GM23248 (cell line): ENCODE measurements around the gene WFIKKN2. TPM values are rescaled to one million over a fixed set of nuclear protein-coding genes. Genes with fewer than 3 reads are reported as not detected.

Experiments
- DNase-seq: peaks from one replicate; pipeline ENCODE4 v3.0.0-alpha.2; 2015
- H2AFZ ChIP-seq: fragments of 200-600 bp; sonication (generic); 2 replicates; pipeline ENCODE4 v1.6.1; 2016; ENCODE audit warnings: antibody characterized with exemption
- H3F3A ChIP-seq: fragments of 200-600 bp; sonication (generic); 2 replicates; pipeline ENCODE4 v1.6.1; 2016; ENCODE audit warnings: mild to moderate bottlenecking, antibody characterized with exemption, mixed run types; ENCODE audit not compliant: insufficient read depth
- H3K27ac ChIP-seq: fragments of 200-600 bp; sonication (generic); 2 replicates; pipeline ENCODE4 v1.5.1; 2016; ENCODE audit warnings: mild to moderate bottlenecking
- H3K27me3 ChIP-seq: fragments of 200-600 bp; sonication (generic); replicated peaks from 2 replicates; pipeline ENCODE4 v1.6.1; 2016; ENCODE audit warnings: mild to moderate bottlenecking; ENCODE audit not compliant: insufficient read depth
- H3K36me3 ChIP-seq: fragments of 200-600 bp; sonication (generic); 2 replicates; pipeline ENCODE4 v1.6.1; 2016; ENCODE audit warnings: low read depth, mild to moderate bottlenecking
- H3K4me1 ChIP-seq: fragments of 200-600 bp; sonication (generic); 2 replicates; pipeline ENCODE4 v1.6.1; 2016; ENCODE audit warnings: mild to moderate bottlenecking; ENCODE audit not compliant: insufficient read depth
- H3K4me2 ChIP-seq: fragments of 200-600 bp; sonication (generic); one replicate; pipeline ENCODE4 v1.6.1; 2016; ENCODE audit warnings: mild to moderate bottlenecking; ENCODE audit not compliant: unreplicated experiment
- H3K4me3 ChIP-seq: fragments of 200-600 bp; sonication (generic); 2 replicates; pipeline ENCODE4 v1.5.1; 2016; ENCODE audit warnings: mild to moderate bottlenecking
- H3K79me2 ChIP-seq: fragments of 200-600 bp; sonication (generic); 2 replicates; pipeline ENCODE4 v1.6.1; 2016; ENCODE audit warnings: mild to moderate bottlenecking; ENCODE audit not compliant: insufficient read depth
- H3K9ac ChIP-seq: fragments of 200-600 bp; sonication (generic); 2 replicates; pipeline ENCODE4 v1.6.1; 2016; ENCODE audit warnings: mild to moderate bottlenecking
- H3K9me2 ChIP-seq: fragments of 200-600 bp; sonication (generic); 2 replicates; pipeline ENCODE4 v1.6.1; 2016; ENCODE audit warnings: mixed run types, mild to moderate bottlenecking, moderate library complexity; ENCODE audit not compliant: insufficient read depth
- H3K9me3 ChIP-seq: fragments of 200-600 bp; sonication (generic); one replicate; pipeline ENCODE4 v1.6.1; 2017; ENCODE audit warnings: low read depth
- H4K20me1 ChIP-seq: fragments of 200-600 bp; sonication (generic); 2 replicates; pipeline ENCODE4 v1.6.0; 2016; ENCODE audit not compliant: insufficient read depth
- EZH2 ChIP-seq: fragments of 200-600 bp; sonication (generic); IDR thresholded peaks from 2 replicates; pipeline ENCODE4 v1.6.1; 2018; ENCODE audit warnings: antibody characterized with exemption, mild to moderate bottlenecking; ENCODE audit not compliant: insufficient read depth, poor library complexity, severe bottlenecking
- EZH2phosphoT487 ChIP-seq: fragments of 200-600 bp; sonication (generic); IDR thresholded peaks from 2 replicates; pipeline ENCODE4 v1.6.1; 2018; ENCODE audit warnings: antibody characterized with exemption, moderate library complexity, mild to moderate bottlenecking, low read depth; ENCODE audit not compliant: insufficient read depth
- WGBS, 2 experiments: methylation state at CpG; one replicate each; pipeline ENCODE4 v1.1.6; 2015 to 2017; ENCODE audit warnings: low lambda C conversion rate in 2 of 2, low coverage in 1 of 2; ENCODE audit errors: missing lambda C conversion rate in 2 of 2; 5-methylcytosine and 5-hydroxymethylcytosine counted together
- in situ Hi-C: fragments of 300-500 bp; cut with MboI; formaldehyde crosslinking; loops from 2 replicates; pipeline ENCODE4 v1.15.0; 2020
- polyA plus RNA-seq: library from polyadenylated mRNA; unstranded; fragments of >200 nt; fragmentation: Nextera tagmentation; extraction: Ambion mirVana; gene quantifications from 2 replicates; pipeline ENCODE4 v1.2.1, GENCODE V29; 2016
- total RNA-seq: library from RNA; depleted of rRNA; stranded (reverse); fragments of >200 nt; shearing (Covaris generic); gene quantifications from 2 replicates; pipeline ENCODE4 v1.2.3, GENCODE V29; 2014

Gene WFIKKN2
- total and polyA plus RNA-seq, 2 experiments from 2014 or later, result not detected

- Histone ChIP-seq H3K79me2 (no peaks in the 10 kb centered on the region), H4K20me1 (no peaks in the 10 kb centered on the region), H3K9me2 (no peaks in the 10 kb centered on the region), H3F3A (no peaks in the 10 kb centered on the region), H3K27ac (no peak overlapping the region), H3K4me3 (no peak overlapping the region), H3K9ac (no peak overlapping the region), H3K4me2 (no peak overlapping the region), H3K4me1 (no peaks in the 10 kb centered on the region), H2AFZ (no peak overlapping the region), H3K27me3 (no peaks in the 10 kb centered on the region), H3K9me3 (no peaks in the 10 kb centered on the region), H3K36me3 (no peaks in the 10 kb centered on the region)
- DNase-seq, result no peak
- TF ChIP-seq EZH2 (no peak), EZH2phosphoT487 (no peak)
- in situ Hi-C loops, result no loop called here
- 69 to 76% methylated on average over 11 of the region's 11 CpGs for WGBS, 2 experiments
These were observed 29.2 kb upstream of the WFIKKN2 start for GRCh38 chr17:50806141-50806643.

GRCh38 chr17:50807009-50807408 is 28.4 kb upstream of the WFIKKN2 start:
- no peaks in the 10 kb centered on the region for H4K20me1 ChIP-seq
- H3K9ac ChIP-seq, result no peak overlapping the region
- no peak overlapping the region for H3K4me3 ChIP-seq
- no peaks in the 10 kb centered on the region for H3K9me2 ChIP-seq
- no peak overlapping the region for H2AFZ ChIP-seq
- no peaks in the 10 kb centered on the region for H3F3A ChIP-seq
- no peaks in the 10 kb centered on the region for H3K79me2 ChIP-seq
- WGBS, 2 experiments, result 41 to 48% methylated on average over 2 of the region's 2 CpGs
- TF ChIP-seq EZH2 (no peak), EZH2phosphoT487 (no peak)
- H3K4me1 ChIP-seq, result no peaks in the 10 kb centered on the region
- H3K9me3 ChIP-seq, result no peaks in the 10 kb centered on the region
- no peaks in the 10 kb centered on the region for H3K36me3 ChIP-seq
- H3K27me3 ChIP-seq, result no peaks in the 10 kb centered on the region
- DNase-seq, result no peak
- H3K4me2 ChIP-seq, result no peak overlapping the region
- H3K27ac ChIP-seq, result no peak overlapping the region
- in situ Hi-C loops, result no loop called here

- Histone ChIP-seq H3K36me3 (no peaks in the 10 kb centered on the region), H3K79me2 (no peaks in the 10 kb centered on the region), H3K9me3 (no peaks in the 10 kb centered on the region), H3K9me2 (no peaks in the 10 kb centered on the region), H3K4me3 (no peak overlapping the region), H4K20me1 (no peaks in the 10 kb centered on the region), H3K27me3 (no peaks in the 10 kb centered on the region), H3K4me1 (no peaks in the 10 kb centered on the region), H3K27ac (no peak overlapping the region), H3F3A (no peaks in the 10 kb centered on the region), H3K9ac (no peak overlapping the region), H2AFZ (no peak overlapping the region), H3K4me2 (no peak overlapping the region)
- in situ Hi-C loops, result no loop called here
- TF ChIP-seq EZH2phosphoT487 (no peak), EZH2 (no peak)
- WGBS, 2 experiments, result 72 to 84% methylated on average over 5 of the region's 5 CpGs
- DNase-seq, result no peak
These were observed 27.7 kb upstream of the WFIKKN2 start for GRCh38 chr17:50807675-50808074.

- Histone ChIP-seq H3K4me1 (no peaks in the 10 kb centered on the region), H3K9ac (no peak overlapping the region), H2AFZ (no peak overlapping the region), H3K9me2 (no peaks in the 10 kb centered on the region), H3K27ac (no peak overlapping the region), H4K20me1 (no peaks in the 10 kb centered on the region), H3K4me3 (no peak overlapping the region), H3K27me3 (no peaks in the 10 kb centered on the region), H3K36me3 (no peaks in the 10 kb centered on the region), H3F3A (no peaks in the 10 kb centered on the region), H3K4me2 (no peak overlapping the region), H3K9me3 (no peaks in the 10 kb centered on the region), H3K79me2 (no peaks in the 10 kb centered on the region)
- TF ChIP-seq EZH2 (no peak), EZH2phosphoT487 (no peak)
- no peak for DNase-seq
- in situ Hi-C loops, result no loop called here
- 70 to 78% methylated on average over 7 of the region's 7 CpGs for WGBS, 2 experiments
These were observed 27.0 kb upstream of the WFIKKN2 start for GRCh38 chr17:50808413-50808812.

GRCh38 chr17:50808888-50809287 is 26.5 kb upstream of the WFIKKN2 start:
- Histone ChIP-seq H3K9me3 (no peaks in the 10 kb centered on the region), H3F3A (no peaks in the 10 kb centered on the region), H3K4me3 (no peak overlapping the region), H3K4me2 (no peak overlapping the region), H3K36me3 (no peaks in the 10 kb centered on the region), H3K4me1 (no peaks in the 10 kb centered on the region), H4K20me1 (no peaks in the 10 kb centered on the region), H2AFZ (no peak overlapping the region), H3K9ac (no peak overlapping the region), H3K9me2 (no peaks in the 10 kb centered on the region), H3K79me2 (no peaks in the 10 kb centered on the region), H3K27me3 (no peaks in the 10 kb centered on the region), H3K27ac (no peak overlapping the region)
- no peak for TF ChIP-seq EZH2phosphoT487
- TF ChIP-seq EZH2, result no peak
- DNase-seq, result no peak
- WGBS, 2 experiments, result 42 to 62% methylated on average over 3 of the region's 3 CpGs
- in situ Hi-C loops, result no loop called here
